NCI-H748 treated with DMSO at 0.1 percent for 48 hours (cell line): ENCODE measurements around the gene NUP205.
"Not testable (repeated sequence)": the region's sequence is repeated elsewhere in the genome, so short reads cannot be mapped to it uniquely, and the experiment has no call there.

Source experiments
- DNase-seq: peaks from one replicate; lab custom pipeline; 2025; lab: John Stamatoyannopoulos, UW

The NUP205 gene

DNA sequence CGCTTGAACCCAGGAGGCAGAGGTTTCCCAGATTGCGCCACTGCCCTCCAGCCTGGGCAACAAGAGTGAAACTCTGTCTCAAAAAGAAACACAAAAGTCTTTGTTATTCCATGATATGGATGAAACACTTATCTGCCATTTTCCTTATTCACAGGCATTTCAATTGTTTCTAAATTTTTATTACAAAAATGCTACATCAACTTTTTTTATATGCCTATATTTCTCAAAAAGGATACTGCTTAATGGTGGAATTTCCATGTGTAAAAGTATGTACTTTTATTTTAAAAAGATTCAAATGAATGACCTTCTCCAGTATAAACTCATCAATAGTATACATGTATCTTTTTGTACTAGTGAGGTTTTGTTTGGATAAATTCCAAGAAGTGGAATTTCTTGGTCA is 62.7 kb downstream of the NUP205 start:
- no peak for DNase-seq

- DNase-seq = peak; percentile 60
Measured at GRCh38 chr7:135620980-135621850, 63.5 kb downstream of the NUP205 start.

GRCh38 chr7:135634191-135634878 is 76.6 kb downstream of the NUP205 start:
- DNase-seq = no peak

- not testable (repeated sequence) for DNase-seq
Measured at GRCh38 chr7:135639690-135640089, 82.0 kb downstream of the NUP205 start.

DNA sequence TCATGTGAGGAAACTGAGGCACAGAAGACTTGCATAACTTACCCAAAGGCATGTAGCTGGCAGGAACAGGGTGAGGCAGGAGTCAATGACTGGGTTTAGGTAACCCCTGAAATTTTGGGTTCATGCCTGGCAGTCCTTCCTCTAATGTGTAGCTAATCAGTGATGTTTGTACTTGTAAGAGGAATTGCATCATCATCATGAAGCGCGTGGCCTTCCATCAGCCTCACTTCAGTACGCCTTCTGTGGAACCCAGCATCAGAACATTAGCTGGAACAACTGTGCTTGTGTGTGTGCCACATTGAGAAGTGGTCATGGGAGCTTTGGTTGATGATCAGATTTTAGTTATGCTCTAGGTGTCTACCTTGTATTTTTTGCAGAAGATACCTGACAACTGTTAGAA is 86.4 kb downstream of the NUP205 start:
- no peak for DNase-seq

- no peak for DNase-seq
Measured at GRCh38 chr7:135644729-135645128, 87.0 kb downstream of the NUP205 start.

- DNase-seq = peak; percentile 54
Measured at GRCh38 chr7:135645296-135645904, 87.7 kb downstream of the NUP205 start.

GRCh38 chr7:135647755-135648154 is 90.0 kb downstream of the NUP205 start:
- DNase-seq = no peak

- no peak for DNase-seq
Measured at GRCh38 chr7:135648235-135648634, 90.5 kb downstream of the NUP205 start.

GRCh38 chr7:135650831-135651573 is 93.3 kb downstream of the NUP205 start:
- DNase-seq = no peak

DNA sequence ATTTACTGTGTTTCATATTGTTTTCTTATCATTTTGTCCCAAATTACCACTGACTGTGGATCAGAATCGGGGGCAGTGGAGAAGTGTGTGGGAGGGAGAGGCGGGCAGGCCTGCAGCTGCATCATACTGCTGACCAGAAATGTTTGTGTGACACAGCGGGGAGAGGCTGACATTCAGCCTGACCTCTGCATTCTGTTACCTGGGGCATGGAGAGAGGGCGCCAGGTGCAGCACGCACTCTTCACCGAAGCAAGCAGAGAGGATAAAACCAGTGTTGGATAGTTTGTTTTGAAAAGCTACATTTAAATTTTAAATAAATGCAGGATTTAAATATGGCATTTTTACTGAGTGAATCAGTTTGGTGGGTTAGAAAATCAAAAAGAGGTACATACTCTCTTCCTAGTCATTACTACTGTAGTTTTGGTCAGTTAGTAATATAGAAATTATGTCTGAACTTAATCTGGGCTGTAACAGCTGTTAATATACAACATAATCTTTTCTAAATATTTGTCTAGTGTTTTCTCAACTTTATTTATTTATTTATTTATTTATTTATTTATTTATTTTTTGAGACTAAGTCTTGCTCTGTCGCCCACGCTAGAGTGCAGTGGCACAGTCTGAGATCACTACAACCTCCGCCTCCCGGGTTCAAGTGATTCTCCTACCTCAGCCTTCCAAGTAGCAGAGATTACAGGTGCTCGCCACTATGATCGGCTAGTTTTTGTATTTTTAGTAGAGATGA is 95.8 kb downstream of the NUP205 start:
- peak; percentile 90 for DNase-seq

- DNase-seq = no peak
Measured at GRCh38 chr7:135658564-135658963, 100.8 kb downstream of the NUP205 start.

DNA sequence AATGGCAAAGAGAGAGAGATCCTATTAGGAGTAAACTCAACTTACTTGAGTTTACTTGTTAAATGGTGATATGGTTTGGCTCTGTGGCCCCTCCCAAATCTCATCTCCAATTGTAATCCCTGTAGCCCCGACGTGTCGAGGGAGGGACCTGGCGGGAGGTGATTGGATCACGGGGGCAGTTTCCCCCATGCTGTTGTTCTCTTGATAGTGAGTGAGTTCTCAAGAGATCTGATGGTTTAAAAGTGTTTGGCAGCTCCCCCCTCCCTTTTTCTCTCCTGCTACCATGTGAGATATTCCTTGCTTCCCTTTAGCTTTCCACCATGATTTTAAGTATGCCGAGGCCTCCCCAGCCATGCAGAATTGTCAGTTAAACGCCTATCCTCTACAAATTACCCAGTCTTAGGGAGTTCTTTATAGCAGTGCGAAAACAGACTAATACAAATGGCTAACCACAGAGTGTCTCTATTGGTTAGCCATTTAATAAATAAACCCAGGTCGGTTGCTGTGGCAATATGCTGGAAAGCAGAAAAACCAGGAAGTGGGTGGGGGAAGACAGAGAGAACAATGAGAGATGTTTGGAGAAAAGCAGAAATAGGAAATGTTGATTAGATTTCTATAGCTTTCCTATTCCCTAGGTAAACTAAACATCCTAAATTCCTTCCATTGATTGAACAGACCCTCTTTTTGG is 101.6 kb downstream of the NUP205 start:
- peak; percentile 76 for DNase-seq

DNA sequence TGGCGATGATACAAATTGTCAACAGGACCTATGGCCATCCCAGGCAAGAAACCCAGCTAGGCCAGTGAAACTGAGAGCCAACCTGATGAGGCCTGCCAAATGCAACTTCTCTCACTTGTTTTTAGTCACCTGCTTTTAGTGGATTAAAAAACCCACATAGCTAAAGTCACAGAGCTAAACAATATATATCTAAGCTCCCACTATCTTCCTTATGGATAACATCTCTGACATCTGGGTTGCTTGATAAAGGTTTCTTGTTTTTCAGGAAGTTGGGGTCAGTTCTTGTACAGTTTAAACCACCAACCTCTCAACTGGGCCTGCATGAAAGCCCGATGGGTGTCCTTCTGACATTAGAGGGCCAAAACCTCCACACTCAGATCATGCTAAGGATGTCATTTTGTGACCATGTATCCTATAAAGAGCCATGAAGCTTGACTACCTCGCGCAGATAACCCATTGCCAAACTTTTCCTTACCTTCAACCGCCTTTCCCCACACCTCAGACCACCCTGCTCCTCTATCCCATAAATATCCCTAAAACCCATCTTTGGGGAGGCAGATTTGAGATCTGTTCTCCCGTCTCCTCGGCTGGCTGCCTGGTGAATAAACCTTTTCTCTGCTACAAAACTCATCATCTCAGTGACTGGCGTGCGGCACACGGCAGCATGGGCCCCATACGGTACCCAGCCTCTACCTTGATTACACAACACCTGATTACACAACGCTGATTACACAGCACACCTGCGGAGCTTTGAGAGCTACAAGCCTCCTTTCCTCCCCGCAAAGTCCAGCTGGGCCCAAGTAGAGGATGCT is 103.8 kb downstream of the NUP205 start:
- DNase-seq = peak; percentile 74

DNA sequence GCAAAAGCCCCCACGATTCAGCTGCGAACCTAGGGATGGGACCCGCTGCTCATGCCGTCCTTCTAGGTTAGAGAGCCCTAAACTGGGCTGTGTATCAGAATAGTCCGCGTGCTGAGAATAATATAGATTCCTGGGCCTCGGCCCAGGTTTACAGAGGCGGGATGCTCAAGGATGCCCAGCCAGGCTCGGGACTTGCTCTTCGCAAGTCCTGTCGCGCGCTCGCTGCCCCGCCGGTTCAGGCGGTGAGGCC is 104.3 kb downstream of the NUP205 start:
- no peak for DNase-seq

GRCh38 chr7:135662373-135663114 is 104.8 kb downstream of the NUP205 start, which contains the start of gene STMP1:
Gene STMP1 (plus strand): TSS chr7:135662514.
- peak; percentile 92 for DNase-seq

GRCh38 chr7:135664046-135664589 is 106.4 kb downstream of the NUP205 start:
- peak; percentile 14 for DNase-seq

DNA sequence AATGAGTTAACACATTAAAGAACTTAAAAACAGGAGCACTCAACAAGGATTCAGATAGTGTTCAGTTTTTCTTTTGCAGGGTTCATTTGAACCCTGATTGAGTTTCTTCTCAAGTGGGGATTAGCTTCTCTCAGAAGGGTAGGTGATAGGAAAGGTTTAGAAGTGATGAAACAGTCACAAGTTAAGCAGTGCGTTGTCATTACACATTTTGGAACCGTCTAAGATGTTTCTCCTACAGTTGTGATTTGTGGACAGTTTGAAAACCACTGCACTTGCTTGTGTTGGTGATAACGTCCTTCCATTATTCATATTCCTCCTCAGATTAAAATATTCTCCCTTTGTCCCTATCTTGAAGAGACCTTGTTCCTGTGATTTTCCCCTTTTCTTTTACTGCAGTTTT is 107.3 kb downstream of the NUP205 start:
- DNase-seq = no peak

GRCh38 chr7:135666156-135666555 is 108.4 kb downstream of the NUP205 start:
- no peak for DNase-seq
